Coronary artery (tissue), 2 donors: Measurements from ENCODE around the gene MYH15.

Experiments used
- DNase-seq: peaks from one replicate; pipeline ENCODE4 v3.0.0-alpha.2; 2017; ENCODE audit warnings: low spot score
- H3K27ac ChIP-seq, 2 donors: fragments of 200-600 bp; sonication (generic); one replicate each; pipeline ENCODE4 v1.5.1; 2016 to 2019
- H3K4me3 ChIP-seq: fragments of 200-600 bp; sonication (generic); 2 replicates; pipeline ENCODE4 v1.5.1; 2016; ENCODE audit warnings: mild to moderate bottlenecking, moderate library complexity
- TF ChIP-seq, protein P1 (sequence below): fragments of 200-600 bp; sonication (generic); IDR thresholded peaks from one replicate; pipeline ENCODE4 v1.5.1; 2019; ENCODE audit warnings: antibody characterized with exemption

Gene MYH15

DNA sequence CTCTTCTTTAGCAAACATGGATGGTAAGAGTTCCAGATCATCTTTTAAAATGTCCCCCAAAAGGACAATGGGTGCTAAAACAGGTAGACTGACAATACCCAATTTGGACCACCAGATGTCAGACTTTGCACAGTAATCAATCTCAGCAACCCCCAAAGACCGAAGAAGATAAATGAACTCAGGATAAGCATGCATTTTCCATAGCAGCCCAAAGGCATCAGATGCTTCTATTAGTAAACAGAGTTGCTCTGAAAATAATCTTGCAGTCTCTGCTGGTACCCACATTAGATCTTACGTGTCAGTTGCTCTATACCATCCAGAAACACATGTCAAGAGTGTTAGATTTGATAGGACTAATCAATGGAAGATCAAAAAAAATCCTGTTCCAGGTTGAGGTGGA, 20.6 kb downstream of the MYH15 start:
- Histone ChIP-seq H3K27ac (no peak overlapping the region), H3K4me3 (no peak overlapping the region)
- DNase-seq, result no peak
- TF ChIP-seq, protein P1, sequence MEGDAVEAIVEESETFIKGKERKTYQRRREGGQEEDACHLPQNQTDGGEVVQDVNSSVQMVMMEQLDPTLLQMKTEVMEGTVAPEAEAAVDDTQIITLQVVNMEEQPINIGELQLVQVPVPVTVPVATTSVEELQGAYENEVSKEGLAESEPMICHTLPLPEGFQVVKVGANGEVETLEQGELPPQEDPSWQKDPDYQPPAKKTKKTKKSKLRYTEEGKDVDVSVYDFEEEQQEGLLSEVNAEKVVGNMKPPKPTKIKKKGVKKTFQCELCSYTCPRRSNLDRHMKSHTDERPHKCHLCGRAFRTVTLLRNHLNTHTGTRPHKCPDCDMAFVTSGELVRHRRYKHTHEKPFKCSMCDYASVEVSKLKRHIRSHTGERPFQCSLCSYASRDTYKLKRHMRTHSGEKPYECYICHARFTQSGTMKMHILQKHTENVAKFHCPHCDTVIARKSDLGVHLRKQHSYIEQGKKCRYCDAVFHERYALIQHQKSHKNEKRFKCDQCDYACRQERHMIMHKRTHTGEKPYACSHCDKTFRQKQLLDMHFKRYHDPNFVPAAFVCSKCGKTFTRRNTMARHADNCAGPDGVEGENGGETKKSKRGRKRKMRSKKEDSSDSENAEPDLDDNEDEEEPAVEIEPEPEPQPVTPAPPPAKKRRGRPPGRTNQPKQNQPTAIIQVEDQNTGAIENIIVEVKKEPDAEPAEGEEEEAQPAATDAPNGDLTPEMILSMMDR, result peak; percentile 64

- TF ChIP-seq, protein P1, result no peak
- no peak for DNase-seq
- Histone ChIP-seq H3K27ac (no peak overlapping the region), H3K4me3 (no peak overlapping the region)
Observed at GRCh38 chr3:108488631-108489030, 21.8 kb downstream of the MYH15 start.

- DNase-seq, result no peak
- H3K27ac ChIP-seq, result no peak overlapping the region
- TF ChIP-seq, protein P1, result no peak
- no peak overlapping the region for H3K4me3 ChIP-seq
Observed at GRCh38 chr3:108487439-108487838, 23.0 kb downstream of the MYH15 start.

- H3K27ac ChIP-seq, result no peak overlapping the region
- H3K4me3 ChIP-seq, result peak overlapping the region; percentile 9
- TF ChIP-seq, protein P1, result no peak
- DNase-seq, result no peak
Observed at GRCh38 chr3:108486941-108487340, 23.5 kb downstream of the MYH15 start.

DNA sequence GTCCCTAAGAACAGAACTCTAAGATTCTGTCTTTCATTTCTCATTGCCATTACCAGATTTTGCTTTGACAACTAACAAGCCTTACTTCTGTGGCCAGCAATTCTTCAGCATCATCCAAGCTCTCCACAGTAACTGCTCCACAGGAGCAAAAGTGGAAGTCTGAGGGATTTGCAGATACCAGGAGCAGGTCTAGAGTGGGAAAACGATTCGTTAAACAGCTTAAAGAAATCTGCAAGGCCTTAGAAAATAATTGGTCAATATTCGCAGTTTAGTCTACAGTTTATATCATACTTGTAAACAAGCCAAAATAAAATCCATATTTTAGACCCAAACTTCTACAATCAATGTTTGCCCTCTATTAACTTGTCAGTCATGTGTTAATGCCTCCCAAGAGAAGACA, 24.1 kb downstream of the MYH15 start:
- H3K27ac ChIP-seq, result no peak overlapping the region
- TF ChIP-seq, protein P1, result no peak
- H3K4me3 ChIP-seq, result no peak overlapping the region

DNA sequence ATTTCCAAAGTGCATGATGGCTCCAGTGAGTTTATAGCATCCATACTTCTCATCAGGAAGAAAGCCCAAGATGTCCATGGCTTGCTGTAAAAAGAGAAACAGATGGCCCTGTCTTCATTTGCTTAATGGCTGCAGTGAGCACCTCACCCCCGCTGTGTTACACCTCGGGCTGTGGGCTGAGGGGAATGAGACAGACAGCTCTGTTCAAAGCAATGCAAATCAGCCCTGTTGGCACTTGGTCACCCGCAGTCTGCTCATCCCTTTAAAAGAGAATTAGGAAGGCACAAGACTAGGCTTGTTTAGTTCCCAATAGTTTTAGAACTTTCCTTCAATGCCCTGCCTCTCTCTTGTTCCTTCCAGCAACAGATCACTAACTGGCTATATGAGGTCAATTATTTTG, 25.2 kb downstream of the MYH15 start:
- no peak for DNase-seq
- Histone ChIP-seq H3K27ac (no peak overlapping the region), H3K4me3 (no peak overlapping the region)
- TF ChIP-seq, protein P1, result no peak

More for the DNA sequence above, 24.1 kb downstream of the MYH15 start:
- no peak for DNase-seq

DNA sequence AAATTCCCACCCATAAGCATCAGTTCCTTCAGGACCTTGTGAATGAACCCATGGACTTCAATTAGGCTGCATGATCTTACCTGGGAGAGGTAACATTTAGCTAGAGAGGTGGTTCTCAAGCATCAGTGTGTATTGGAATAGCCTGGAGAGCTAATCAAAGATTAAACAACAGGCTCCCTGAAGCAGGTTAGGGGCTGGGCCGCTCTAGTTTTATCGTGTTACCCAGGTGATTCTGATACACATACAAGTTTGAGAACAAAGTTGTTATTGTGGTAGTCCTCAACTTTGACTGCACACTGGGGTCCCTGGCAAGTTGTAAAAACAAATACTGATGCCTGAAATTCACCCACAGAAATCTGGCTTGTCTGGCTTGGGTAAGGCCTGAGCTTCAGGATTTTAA, 31.2 kb downstream of the MYH15 start:
- no peak overlapping the region for H3K27ac ChIP-seq
- H3K4me3 ChIP-seq, result no peak overlapping the region
- TF ChIP-seq, protein P1, result no peak
- DNase-seq, result no peak
